ENCODE results near the gene NTM. TPM values are rescaled to one million over a fixed set of nuclear protein-coding genes. Genes with fewer than 3 reads are reported as not detected.

Gene NTM
- total and polyA plus RNA-seq, 2 of the 8 experiments (the other 6 are each of a cell fraction or from before 2014, with no cell fraction given) = 13.4 to 20.0 TPM

DNA sequence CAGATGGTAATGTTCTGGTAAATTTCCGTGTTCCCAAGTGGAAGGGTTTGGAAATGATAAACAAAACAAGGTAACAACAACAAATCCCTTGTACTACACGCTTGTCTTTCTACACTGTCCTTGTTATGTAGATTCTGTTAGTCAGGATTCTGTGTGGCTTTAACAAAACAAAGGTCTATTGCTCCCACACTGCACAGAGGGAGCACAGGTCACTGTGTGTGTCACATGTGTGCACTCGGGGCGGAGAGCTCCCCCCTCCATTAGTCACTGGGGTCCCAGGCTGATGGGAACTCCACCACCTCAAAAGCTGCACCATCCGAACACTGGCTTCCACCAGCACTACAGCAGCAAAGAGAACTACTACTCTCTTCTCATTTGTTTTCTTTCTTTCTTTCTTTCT is 227.9 kb downstream of the NTM start (continued):
- TF ChIP-seq NANOG (IDR thresholded peaks at IDR 0.05; ENCODE audit: insufficient read depth, low read depth, low read length, poor library complexity, severe bottlenecking) (no peak), TBP (IDR thresholded peaks at IDR 0.05; ENCODE audit: low read depth, low read length) (no peak), TEAD4 (IDR thresholded peaks at IDR 0.05; ENCODE audit: low read depth, low read length) (no peak), EP300 (IDR thresholded peaks at IDR 0.05; ENCODE audit: borderline replicate concordance in 1 of 2, low read depth in 2 of 2, low read length in 2 of 2) (no peak)
